Endothelial cell of umbilical vein (primary cell): ENCODE results near the gene CTSH. TPM values are rescaled to one million over a fixed set of nuclear protein-coding genes. Genes with fewer than 3 reads are reported as not detected.

Source experiments
- BruUV-seq: library from RNA; stranded (reverse); fragments of 400-500 nt; replicated peaks from 2 replicates; lab custom pipeline; 2021; lab: Mats Ljungman, UMichigan
- CTCF ChIA-PET: fragments of 300-600, 350-600 bp; sonication (Branson Sonifier 250); formaldehyde crosslinking; loops from one replicate; lab custom pipeline; 2021; ENCODE audit warnings: antibody characterized with exemption, inconsistent platforms; lab: Charles Lee
- POLR2A ChIA-PET: fragments of 300-600, 350-600 bp; sonication (Branson Sonifier 250); formaldehyde crosslinking; loops from one replicate; lab custom pipeline; 2021; ENCODE audit warnings: antibody characterized with exemption, inconsistent platforms; lab: Charles Lee
- DNase-seq: peaks from one replicate; pipeline ENCODE4 v3.0.0-alpha.2; 2011; ENCODE audit warnings: low read depth, low spot score
- FAIRE-seq: peaks from 2 replicates; lab custom pipeline; 2011; peaks lifted over from hg19 to GRCh38; lab: Jason Lieb, UNC
- H2AFZ ChIP-seq: 2 replicates; pipeline ENCODE4 v1.6.0; 2012; ENCODE audit warnings: low read depth, low read length, control low read depth, inconsistent platforms
- H3K27ac ChIP-seq: 2 replicates; pipeline ENCODE4 v1.5.1; 2011; ENCODE audit warnings: low read depth, mild to moderate bottlenecking, control low read depth, low read length, moderate library complexity; ENCODE audit not compliant: insufficient read depth
- H3K27me3 ChIP-seq, 2 experiments: 2 replicates each; pipeline versions ENCODE4 v1.6.0 to v1.6.1; 2011; ENCODE audit warnings: low read length in 2 of 2, mixed read lengths in 1 of 2; ENCODE audit not compliant: control insufficient read depth in 2 of 2, insufficient read depth in 2 of 2
- H3K36me3 ChIP-seq, 2 experiments: 2 replicates in 1 of 2; 3 replicates in 1 of 2; pipeline ENCODE4 v1.5.1; 2011; ENCODE audit warnings: low read length in 2 of 2, mild to moderate bottlenecking in 1 of 2, moderate library complexity in 1 of 2; ENCODE audit not compliant: control insufficient read depth in 2 of 2, insufficient read depth in 2 of 2; ENCODE audit errors: extremely low read depth in 1 of 2
- H3K4me1 ChIP-seq: 3 replicates; pipeline ENCODE4 v1.5.1; 2011; ENCODE audit warnings: mild to moderate bottlenecking, low read length; ENCODE audit not compliant: control insufficient read depth, insufficient read depth; ENCODE audit errors: extremely low read depth
- H3K4me2 ChIP-seq: 2 replicates; pipeline ENCODE4 v1.6.1; 2011; ENCODE audit warnings: low read length, control low read depth, mixed read lengths; ENCODE audit not compliant: insufficient read depth
- H3K4me3 ChIP-seq, 3 experiments: fragments of 200-600 bp in 1 of 3; sonication (generic), shearing (Covaris generic) in 1 of 3; replicated peaks in 1 of 3; 2 replicates each; pipeline ENCODE4 v1.5.1; 2011 to 2016; ENCODE audit warnings: control low read depth in 3 of 3, low read length in 3 of 3, mild to moderate bottlenecking in 2 of 3, inconsistent platforms in 1 of 3, low read depth in 1 of 3, moderate library complexity in 1 of 3; ENCODE audit not compliant: insufficient read depth in 1 of 3
- H3K79me2 ChIP-seq: 2 replicates; pipeline ENCODE4 v1.6.0; 2012; ENCODE audit warnings: low read length, inconsistent platforms; ENCODE audit not compliant: control insufficient read depth, insufficient read depth
- H3K9ac ChIP-seq: replicated peaks from 2 replicates; pipeline ENCODE3; 2011; ENCODE audit warnings: low read length, control low read depth; ENCODE audit not compliant: insufficient read depth; ENCODE audit errors: extremely low read depth
- H3K9me1 ChIP-seq: replicated peaks from 3 replicates; pipeline ENCODE4 v1.6.0; 2011; ENCODE audit warnings: mild to moderate bottlenecking, low read length; ENCODE audit not compliant: control insufficient read depth, insufficient read depth; ENCODE audit errors: extremely low read depth
- H3K9me3 ChIP-seq: replicated peaks from 2 replicates; pipeline ENCODE4 v1.5.1; 2012; ENCODE audit warnings: low read length, inconsistent platforms; ENCODE audit not compliant: control insufficient read depth, insufficient read depth
- H4K20me1 ChIP-seq: replicated peaks from 2 replicates; pipeline ENCODE3; 2011; ENCODE audit warnings: mild to moderate bottlenecking, low read length; ENCODE audit not compliant: control insufficient read depth, insufficient read depth; ENCODE audit errors: extremely low read depth
- EZH2 ChIP-seq: IDR thresholded peaks from 2 replicates; pipeline ENCODE4 v1.6.1; 2012; ENCODE audit warnings: borderline replicate concordance, low read depth, mild to moderate bottlenecking, moderate library complexity, low read length, inconsistent platforms; ENCODE audit not compliant: severe bottlenecking
- FOS ChIP-seq: IDR thresholded peaks from 2 replicates; pipeline ENCODE4 v1.6.1; 2011; ENCODE audit warnings: mild to moderate bottlenecking, low read length, moderate library complexity, borderline replicate concordance; ENCODE audit not compliant: insufficient read depth
- GATA2 ChIP-seq: IDR thresholded peaks from 2 replicates; pipeline ENCODE4 v1.7.0; 2011; ENCODE audit warnings: low read depth, mild to moderate bottlenecking, moderate library complexity, mixed read lengths, low read length; ENCODE audit not compliant: insufficient read length, insufficient read depth
- JUN ChIP-seq: IDR thresholded peaks from 2 replicates; pipeline ENCODE4 v1.6.1; 2011; ENCODE audit warnings: borderline replicate concordance, low read depth; ENCODE audit not compliant: insufficient read length, insufficient read depth
- MAX ChIP-seq: IDR thresholded peaks from 2 replicates; pipeline ENCODE4 v1.6.1; 2011; ENCODE audit not compliant: insufficient read depth, insufficient read length
- MYC ChIP-seq: IDR thresholded peaks from one replicate; pipeline ENCODE4 v1.6.1; 2011; ENCODE audit warnings: mild to moderate bottlenecking, low read depth, low read length
- dilution Hi-C: fragments of 300-500 bp; cut with MboI; formaldehyde crosslinking; loops from one replicate; pipeline ENCODE4 v1.15.0; 2019; ENCODE audit warnings: low sequenced_read_pairs; ENCODE audit not compliant: extremely low pct_ligation_motif_present
- intact Hi-C: fragments of 100-400 bp; cut with micrococcal nuclease; formaldehyde crosslinking; loops from one replicate; pipeline ENCODE4 v1.10.0; 2022
- polyA plus RNA-seq, 4 experiments: library from polyadenylated mRNA; depleted of rRNA in 3 of 4; stranded (reverse) in 3 of 4; unstranded in 1 of 4; fragments of >200 nt; gene quantifications; 2 replicates each; pipeline versions ENCODE4 v1.2.1 to v1.2.3, GENCODE V29; 2011 to 2012; ENCODE audit warnings: missing spikeins in 1 of 4
- total RNA-seq: library from RNA; stranded (reverse); gene quantifications from 2 replicates; pipeline ENCODE4 v1.2.3, GENCODE V29; 2021
- TF ChIP-seq, protein P1 (sequence below), 2 donors: IDR thresholded peaks; 1 replicate in 1 of 2; 2 replicates in 1 of 2; pipeline ENCODE4 v1.5.1; 2011; ENCODE audit warnings: low read length in 2 of 2, mild to moderate bottlenecking in 2 of 2, moderate library complexity in 2 of 2, control low read depth in 1 of 2, inconsistent platforms in 1 of 2, low read depth in 1 of 2; ENCODE audit not compliant: insufficient read depth in 1 of 2; ENCODE audit errors: extremely low read depth in 1 of 2

CTSH gene
- total and polyA plus RNA-seq, 2 donors (not counting 3 experiments of a cell fraction or from before 2014, with no cell fraction given): 7.0 to 7.4 TPM

GRCh38 chr15:78915341-78916087, 29.3 kb downstream of the CTSH start:
- Histone ChIP-seq H3K9me1 (no peaks in the 10 kb centered on the region), H3K4me1 (no peaks in the 10 kb centered on the region), H2AFZ (no peak overlapping the region), H3K27me3 (no peaks in the 10 kb centered on the region), H3K9ac (no peak overlapping the region), H3K9me3 (no peaks in the 10 kb centered on the region), H3K27ac (no peak overlapping the region), H4K20me1 (no peaks in the 10 kb centered on the region), H3K36me3 (peaks cover 24 to 43% of the 10 kb centered on the region in 2 experiments), H3K4me3 (no peak overlapping the region), H3K4me2 (no peak overlapping the region), H3K79me2 (peaks cover 7% of the 10 kb centered on the region)
- intact Hi-C loops (no loop called here), dilution Hi-C loops (no loop called here)
- CTCF ChIA-PET: interaction anchor here (0.6 to 3.3 kb wide), 4 partner anchors 43 to 268 kb away, joined by 3 to 20 read pairs (median 10); no protein-coding TSS in a partner anchor
- FAIRE-seq: no peak
- BruUV-seq: no TSS peak
- DNase-seq: no peak
- POLR2A ChIA-PET: interaction anchor here (0.6 kb wide), 1 partner anchor 952 kb away, joined by 3 read pairs; no protein-coding TSS in a partner anchor
- no peak for TF ChIP-seq EZH2
- TF ChIP-seq JUN: no peak
- no peak for TF ChIP-seq FOS
- TF ChIP-seq, protein P1, sequence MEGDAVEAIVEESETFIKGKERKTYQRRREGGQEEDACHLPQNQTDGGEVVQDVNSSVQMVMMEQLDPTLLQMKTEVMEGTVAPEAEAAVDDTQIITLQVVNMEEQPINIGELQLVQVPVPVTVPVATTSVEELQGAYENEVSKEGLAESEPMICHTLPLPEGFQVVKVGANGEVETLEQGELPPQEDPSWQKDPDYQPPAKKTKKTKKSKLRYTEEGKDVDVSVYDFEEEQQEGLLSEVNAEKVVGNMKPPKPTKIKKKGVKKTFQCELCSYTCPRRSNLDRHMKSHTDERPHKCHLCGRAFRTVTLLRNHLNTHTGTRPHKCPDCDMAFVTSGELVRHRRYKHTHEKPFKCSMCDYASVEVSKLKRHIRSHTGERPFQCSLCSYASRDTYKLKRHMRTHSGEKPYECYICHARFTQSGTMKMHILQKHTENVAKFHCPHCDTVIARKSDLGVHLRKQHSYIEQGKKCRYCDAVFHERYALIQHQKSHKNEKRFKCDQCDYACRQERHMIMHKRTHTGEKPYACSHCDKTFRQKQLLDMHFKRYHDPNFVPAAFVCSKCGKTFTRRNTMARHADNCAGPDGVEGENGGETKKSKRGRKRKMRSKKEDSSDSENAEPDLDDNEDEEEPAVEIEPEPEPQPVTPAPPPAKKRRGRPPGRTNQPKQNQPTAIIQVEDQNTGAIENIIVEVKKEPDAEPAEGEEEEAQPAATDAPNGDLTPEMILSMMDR (IDR thresholded peaks at IDR 0.05; ENCODE audit: extremely low read depth in 1 of 2, insufficient read depth in 1 of 2, low read depth in 1 of 2, low read length in 2 of 2): no peak
- TF ChIP-seq MAX: no peak
- TF ChIP-seq MYC: no peak
- no peak for TF ChIP-seq GATA2
